T-helper 2 cell (primary cell): ENCODE data around the gene GRHPR.
"Not testable (repeated sequence)": the region's sequence is repeated elsewhere in the genome, so short reads cannot be mapped to it uniquely, and the experiment has no call there.

ENCODE experiments used
- DNase-seq, 5 experiments: peaks; one replicate each; pipeline versions ENCODE4 v3.0.0 to v3.0.0-alpha.2; 2012 to 2022
- total RNA-seq, 2 donors: gene quantifications; one replicate each; lab custom pipeline; 2026; lab: John Stamatoyannopoulos, UW

Gene GRHPR
- 27.8 to 33.4 reads per million in 2 donors for total RNA-seq

DNA sequence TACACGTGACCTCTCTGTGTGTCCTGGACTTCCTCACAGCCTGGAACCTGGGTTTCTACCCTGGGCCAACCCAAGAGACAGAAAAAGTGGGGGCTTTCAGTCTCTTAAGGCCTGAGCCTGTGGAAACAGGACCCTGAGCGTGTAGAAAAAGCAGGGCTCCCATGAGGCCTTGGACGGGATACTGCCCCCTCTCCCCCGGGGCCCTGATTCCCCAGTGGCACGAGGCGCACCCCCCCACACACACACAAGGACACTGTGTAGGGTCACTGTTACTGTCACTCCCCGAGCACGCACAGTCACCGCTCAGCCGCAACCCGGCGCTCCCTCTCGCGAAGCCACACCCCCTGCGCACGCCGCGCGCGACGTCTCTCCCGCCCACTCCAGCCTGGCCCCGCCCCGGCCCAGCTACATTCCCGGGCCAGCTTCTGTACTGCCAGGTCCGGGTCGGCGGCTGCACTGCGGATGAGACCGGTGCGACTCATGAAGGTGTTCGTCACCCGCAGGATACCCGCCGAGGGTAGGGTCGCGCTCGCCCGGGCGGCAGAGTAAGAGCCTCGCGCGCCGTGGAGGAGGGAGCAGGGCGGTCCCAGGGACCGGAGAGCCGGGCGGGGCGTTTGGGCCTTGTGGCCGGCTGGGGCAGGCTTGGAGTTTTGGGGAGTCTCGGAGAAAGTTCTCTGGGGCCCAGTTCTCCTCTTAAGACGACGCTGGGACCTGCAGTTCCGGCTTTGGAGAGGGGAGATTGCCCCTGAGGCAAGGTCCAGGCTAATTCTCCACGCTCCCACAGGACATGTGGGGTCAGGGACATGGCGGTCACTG lies at the start of gene GRHPR:
Gene GRHPR, plus strand, starts transcription at position 408 of the 816 bp plus-strand sequence. Its CDS starts 55 bp downstream, at position 463.
- DNase-seq: peak; percentile 68 to 86 (median 82)

DNA sequence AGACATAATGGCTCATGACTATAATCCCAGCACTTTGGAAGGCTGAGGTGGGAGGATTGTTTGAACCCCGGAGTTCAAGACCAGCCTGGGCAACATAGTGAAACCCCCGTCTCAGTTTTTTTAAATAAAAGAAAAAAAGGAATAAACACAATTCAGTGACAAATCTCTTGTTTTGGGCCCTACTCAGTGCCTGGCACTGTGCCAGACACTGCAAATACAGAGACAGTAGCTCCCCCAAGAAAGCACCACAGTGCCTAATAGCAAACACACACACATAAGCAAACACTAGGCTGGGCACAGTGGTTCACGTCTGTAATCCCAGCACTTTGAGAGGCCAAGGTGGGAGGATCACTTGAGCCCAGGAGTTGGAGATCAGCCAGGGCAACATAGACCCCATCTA lies 49.7 kb upstream of the GRHPR start:
- no peak for DNase-seq

DNA sequence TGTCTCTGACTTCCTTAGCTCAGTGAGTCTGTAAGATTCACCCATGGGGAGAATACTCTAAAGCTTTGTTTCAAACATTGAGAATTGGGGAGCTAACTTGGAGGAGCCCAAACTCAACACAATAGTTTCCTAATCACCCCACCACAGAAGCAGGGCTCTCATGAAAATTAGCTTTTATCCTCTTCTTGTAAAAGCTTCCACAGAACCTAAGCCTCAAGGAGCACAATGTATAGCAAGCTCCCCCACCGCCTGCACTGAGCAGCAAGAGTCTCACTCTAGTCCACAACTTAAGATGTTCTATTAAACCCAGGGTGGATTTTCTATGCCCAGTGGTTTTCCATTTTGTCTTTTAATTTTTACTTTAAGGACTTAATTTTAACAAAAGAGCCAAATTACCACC lies 48.9 kb upstream of the GRHPR start:
- DNase-seq: no peak

DNA sequence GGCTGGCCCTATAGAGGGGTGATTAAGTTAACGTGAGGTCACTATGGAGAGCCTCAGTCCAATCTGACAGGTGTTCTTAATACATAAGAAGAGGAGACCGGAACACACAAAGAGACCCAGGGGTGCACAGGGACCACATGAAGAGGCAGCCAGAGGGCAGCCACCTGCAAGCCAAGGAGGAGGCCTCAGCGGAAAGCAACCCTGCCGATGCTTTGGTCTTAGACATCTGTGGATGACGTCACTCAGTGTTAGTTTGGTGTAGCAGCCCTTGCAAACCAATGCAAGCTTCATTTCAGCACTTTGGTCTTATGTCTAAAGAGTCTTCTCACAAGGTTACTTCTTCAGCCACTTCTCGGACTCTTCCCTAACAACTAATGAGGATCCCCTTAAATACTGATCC lies 47.6 kb upstream of the GRHPR start:
- peak in 1 of 5 experiments; percentile 6 for DNase-seq

DNA sequence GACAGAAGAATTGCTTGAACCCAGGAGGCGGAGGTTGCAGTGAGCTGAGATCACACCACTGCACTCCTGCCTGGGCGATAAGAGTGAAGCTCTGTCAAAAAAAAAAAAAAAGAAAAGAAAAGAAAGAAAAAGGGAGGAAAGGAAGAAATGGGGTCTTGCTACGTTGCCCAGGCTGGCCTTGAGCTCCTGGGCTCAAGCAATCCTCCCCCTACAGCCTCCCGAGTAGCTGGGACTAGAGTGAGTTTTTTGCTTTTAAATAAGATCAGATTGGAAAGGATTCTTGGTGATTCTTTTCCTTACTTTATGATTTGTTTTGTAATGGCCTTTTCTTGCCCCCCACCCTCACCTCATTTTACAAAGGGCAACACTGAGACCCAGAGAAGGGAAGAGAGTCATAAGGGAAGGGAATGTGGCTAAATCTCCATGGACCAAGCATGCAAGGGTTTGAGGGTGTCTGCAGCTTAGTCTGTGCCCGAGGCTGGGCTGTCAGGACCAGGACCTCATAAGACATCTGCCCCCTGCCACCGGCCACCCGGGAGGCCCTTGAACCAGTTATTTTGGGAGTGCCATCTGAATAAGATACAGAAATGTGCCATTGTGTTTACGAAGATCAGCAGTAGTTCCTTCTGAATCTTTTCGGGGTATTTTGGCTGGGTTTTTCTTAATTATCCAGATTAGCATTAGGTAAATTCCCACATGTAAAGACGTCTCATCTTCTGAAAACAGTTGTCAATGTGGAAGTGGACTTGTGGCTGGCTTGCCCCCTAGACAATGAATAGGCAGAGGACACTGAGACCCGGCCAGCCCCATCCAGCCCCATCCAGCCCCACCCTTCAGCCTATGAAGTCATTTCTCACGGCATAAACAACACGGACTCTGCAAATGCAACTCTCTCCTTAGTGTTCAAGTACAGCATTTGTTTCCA lies 44.5 kb upstream of the GRHPR start:
- no peak for DNase-seq

DNA sequence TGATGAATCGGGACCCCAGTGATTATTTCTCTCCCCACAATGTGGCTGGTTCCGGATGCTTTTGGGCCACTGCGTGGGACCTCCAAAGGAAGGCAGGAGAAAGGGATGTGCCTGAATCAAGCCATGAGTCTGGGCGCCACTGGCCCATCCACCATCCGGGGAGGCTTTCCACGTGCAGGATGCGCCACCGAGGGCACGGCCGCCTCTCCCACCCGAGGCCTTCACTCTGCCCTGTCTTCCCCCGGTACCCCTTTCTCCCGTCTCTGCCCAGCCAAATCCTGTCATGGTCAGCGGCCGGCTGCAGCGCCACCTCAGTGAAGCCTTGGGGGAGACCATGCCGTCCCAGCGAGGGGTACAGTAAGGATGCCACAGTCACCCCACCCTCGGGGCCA lies 43.9 kb upstream of the GRHPR start:
- no peak for DNase-seq

DNA sequence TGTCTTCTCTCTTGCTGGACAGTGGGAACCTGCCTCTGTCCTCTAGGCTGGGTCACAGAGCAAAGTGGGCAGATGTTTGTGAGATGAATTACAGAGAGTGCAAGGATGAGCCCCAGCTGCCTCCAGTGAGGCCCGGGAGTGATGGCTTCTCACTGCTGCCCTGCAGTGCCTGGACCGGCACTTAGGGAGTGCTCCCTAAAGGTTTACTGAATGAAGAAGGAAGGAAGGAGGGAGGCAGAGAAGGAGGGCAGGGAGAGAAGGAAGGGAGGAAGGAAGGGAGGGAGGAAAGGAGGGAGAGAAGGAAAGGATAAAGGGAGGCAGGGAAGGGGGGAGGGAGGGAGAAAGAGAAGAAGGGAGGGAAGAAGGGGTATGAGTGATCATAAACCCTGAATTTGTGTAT lies 42.7 kb upstream of the GRHPR start:
- no peak for DNase-seq

DNA sequence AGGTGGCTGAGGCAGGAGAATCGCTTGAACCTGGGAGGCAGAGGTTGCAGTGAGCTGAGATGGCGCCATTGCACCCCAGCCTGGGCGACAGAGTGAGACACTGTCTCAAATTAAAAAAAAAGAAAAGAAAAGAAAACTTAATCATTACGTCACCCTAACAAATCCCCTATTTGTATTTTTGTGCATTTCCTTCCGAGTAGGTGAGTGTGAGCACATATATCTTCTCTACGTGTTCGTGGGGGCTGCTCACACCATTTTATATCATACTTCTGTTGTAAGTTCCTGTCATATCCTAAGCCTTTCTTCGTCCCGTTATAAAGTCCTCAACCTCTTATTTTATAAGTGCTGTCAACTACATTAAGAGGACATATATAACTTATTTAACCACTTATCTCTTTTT lies 41.9 kb upstream of the GRHPR start:
- no peak for DNase-seq

DNA sequence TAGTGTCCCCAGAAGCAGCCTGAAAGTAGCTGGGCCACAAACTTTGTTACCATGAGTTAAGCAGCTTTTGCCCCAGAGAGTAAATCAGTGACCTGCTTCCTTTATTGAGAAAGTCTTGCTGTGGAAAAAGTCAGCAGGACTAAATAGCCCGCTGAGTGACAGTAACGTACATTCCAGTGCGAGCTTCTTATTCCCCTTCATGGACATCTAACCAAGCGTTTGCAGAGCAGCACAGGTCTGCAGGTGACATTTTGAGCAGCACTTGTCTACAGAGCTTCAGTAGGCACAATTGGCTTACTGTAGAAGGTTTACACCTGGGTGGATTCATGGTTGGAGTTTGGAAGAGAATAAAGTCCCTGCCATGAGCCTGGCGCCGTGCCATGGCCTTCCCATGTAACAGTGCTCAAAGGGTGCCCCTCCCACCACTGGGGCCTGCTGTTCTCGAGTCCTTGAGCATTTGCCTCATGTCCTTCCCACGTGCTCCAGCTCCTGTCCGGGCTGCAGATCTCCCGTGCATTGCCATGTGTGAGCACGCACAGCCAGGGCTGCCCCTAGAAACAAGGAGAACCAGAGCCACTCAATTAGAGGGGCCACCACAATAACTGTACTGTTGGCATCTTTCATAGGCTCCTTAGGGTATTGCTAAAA lies 41.3 kb upstream of the GRHPR start:
- no peak for DNase-seq

DNA sequence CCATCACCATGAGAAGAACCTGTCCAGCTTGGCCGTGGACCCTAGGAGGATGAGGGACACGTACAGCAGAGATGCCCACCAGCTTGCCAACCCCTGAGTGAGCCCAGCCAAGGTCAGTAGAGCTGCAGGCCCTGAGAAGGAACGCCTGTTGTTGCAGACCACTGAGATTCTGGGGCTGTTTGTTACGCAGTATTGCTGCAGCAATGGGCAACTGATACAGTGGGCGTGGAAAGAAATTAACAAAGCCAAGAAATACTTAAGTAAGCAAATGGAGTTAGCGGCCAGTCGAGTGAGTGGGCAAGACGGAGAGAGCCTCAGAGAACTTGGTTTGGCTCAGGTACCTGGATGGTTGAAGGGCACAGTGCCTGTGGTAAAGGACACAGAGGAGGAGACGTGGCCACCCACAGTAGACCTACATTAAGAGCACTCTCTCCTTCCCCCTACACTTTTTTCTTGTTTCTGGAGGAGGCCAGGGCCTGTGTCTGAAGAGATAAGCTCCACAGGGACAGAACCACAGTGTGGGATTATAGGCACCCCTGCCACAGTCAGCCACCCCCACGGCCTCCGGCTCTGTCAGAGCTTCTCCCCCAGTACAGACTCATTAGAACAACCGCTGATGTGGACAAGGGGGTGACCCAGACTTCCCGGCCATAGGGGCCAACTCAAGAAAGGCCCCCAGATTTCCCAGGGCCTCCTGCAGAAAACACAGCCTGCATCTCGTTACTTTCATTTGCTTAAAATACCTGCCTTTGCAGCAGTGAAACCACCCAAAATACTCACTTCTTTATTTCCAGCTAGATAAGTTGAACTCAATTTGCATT lies 40.1 kb upstream of the GRHPR start:
- no peak for DNase-seq

DNA sequence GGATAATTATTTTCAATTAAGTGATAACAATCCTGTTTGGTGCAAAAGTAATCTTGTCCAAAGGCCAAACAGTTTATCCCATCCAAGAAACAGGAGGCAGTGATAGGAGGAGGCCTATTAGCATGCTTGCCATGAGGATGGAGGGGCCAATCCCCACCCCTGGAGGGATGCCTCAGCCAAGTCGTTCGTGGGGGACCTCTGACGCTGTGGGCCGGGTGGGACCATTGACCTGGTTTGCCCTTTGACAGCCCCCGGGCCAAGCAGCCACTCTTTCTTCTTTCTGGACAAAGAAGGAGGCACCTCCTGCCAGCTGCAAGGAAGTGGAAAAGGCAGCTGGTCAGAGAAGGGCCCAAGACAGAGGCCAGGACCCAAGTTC lies 39.5 kb upstream of the GRHPR start:
- DNase-seq: no peak

DNA sequence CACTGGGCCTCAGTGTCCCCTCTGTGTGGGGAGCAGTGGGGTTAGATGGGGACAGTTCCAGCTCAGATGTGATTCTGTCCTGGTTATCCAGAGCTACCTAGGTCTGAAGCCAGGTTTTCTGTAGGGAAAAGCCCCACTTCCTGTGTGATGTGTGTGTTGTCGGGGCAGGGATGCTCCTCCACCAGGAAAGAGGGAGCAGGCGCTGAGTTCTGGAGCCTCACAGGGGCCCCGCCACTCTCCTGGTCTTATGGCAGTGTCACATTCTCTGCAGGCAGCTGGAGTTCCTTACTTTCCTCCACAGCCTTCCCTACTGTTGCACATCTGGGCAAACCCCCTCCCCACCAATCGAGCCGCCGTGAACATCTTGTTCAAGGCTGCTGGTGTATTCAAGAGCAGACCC lies 39.1 kb upstream of the GRHPR start:
- DNase-seq: no peak

DNA sequence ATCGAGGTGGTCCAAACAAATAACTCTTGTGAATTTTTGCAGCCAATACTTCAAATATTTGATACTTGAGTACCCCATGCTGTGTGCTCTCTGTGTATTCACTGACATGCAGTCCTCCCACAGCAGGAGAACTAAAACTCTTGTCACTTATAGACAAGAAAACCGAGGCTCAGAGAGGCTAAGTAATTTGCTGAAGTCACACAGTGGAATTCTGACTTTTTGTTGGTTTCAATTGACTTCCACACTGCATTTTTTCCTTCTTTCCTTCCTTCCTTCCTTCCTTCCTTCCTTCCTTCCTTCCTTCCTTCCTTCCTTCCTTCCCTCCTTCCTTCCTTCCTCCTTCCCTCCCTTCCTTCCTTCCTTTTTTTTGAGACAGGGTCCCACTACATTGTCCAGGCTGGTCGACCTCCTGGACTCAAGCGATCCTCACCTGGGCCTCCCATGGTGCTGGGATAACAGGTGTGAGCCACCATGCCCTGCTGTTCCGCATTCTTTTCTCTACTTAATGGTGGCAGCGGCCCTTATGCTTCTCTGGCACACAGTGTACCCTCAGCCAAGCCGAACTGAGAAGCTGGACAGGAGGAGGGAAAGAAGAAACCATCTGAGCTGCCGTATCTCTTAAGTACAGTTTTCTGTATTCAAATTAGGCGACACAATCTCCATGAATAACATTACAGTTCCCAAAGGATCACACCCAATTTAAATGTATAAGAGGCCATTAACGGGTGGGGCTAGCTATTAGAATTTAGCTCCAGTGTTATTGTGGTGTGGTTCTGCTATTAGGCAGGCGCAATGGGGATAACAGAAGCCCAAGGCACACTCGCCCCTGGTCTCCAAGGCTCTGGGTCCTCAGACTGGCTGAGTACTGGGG lies 38.4 kb upstream of the GRHPR start:
- no peak for DNase-seq

DNA sequence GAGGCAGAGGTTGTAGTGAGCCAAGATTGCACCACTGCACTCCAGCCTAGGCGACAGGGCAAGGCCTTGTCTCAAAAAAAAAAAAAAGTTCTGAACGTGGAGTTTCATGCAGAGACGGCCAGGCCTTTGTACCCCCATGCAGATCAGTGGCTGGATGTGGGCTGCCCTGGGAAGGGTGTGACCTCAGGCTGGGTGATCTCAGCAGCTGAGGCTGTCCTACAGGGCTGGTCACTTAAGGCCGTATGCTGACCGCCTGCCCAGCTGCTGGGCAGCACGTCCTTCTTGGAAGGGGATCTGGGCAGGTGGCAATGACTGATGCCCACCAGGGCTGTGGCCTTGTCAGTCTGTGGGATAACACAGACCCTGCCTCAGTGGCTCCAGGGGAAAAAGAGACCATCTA lies 37.2 kb upstream of the GRHPR start:
- no peak for DNase-seq

DNA sequence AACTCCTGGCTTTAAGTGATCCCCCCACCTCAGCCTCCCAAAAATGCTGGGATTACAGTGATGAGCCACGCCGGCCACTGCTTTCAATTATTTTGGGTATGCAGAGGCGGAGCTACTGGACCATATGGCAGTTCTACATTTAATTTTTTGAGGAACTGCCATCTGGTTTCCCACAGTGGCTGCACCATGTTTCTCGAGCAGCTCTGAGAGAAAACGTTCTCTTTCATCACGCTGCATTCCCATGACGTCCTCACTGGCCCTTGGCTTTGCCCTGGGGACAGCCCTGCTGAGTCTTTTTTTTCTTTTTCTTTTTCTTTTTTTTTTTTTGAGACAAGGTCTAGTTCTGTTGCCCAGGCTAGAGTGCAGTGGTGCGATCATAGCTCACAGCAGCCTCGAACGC lies 35.5 kb upstream of the GRHPR start:
- no peak for DNase-seq

DNA sequence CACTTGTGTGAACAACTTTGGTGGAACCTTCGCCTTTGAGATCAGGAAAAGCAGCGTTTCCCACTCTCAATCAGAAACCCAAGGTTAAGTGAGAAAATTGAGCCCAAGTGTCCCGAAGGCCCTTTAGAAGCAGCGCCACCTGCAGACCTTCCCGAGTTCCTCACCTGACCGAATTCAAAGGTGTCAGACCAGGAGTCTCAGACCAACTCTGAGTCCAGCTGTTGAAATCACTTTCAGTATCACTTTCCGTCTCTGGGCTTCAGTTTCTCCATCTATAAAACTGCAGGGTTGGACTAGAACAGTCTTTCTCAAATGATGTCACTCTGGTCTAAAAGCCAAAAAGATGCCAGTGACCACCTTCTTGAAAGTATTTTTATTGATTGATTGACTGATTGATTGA lies 31.7 kb upstream of the GRHPR start:
- DNase-seq: peak in 1 of 5 experiments; percentile 29

DNA sequence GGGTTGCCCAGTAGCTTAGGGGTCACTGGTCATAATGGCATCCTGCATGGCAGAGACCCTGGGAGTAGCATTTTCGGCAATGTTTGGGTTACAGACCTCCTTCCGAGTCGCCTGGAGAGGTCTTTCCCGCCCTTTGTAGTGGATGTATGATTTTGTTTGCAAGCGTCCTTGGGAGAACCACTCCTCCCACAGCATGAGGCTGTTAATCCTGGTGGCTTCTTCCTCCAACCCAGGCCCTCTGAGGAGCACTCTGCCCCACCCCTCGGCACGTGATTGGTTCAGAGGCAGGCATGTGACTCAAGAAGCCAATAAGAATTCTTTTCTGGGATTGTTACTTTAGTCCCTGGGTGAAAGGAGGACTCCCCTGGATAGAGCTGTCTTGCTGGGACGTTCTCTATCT lies 30.2 kb upstream of the GRHPR start:
- DNase-seq: no peak

DNA sequence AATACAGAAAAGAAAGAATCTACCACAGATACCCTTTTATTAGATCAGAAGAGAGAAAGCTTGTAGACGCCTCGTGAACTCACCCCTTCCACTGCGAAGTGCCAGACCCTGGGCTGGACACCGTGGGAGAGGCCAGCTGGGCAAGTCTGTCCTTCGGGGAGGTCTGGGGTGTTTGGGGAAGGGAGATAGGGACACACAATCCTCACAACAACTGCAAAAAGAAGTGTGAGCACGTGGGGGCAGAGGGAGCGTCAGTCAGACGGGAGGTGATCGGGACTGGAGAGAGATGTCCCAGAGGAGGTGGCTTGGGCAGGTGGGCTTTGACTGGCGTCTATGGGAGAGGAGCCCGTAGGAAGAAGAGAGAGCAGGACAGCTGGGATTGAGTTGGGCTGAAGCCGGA lies 27.3 kb upstream of the GRHPR start:
- no peak for DNase-seq

DNA sequence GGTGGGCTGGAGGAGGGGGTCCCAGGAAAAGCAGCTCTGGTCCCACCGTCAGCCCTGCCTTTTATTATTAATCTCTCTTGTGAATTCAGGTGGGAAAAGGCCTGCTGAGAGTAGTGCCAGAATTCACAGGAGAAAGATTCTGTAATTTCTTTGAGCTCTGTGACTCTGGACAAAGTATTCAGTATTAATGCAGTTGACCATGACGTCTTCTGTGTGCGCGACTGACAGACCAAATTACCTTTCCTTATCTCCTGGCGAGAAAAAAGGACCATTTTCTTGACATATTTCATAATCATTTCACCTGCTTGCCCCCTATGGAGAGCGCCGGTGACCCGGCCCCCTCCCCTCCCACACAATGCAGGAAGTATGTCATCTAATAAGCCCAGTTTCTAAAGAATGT lies 26.8 kb upstream of the GRHPR start:
- no peak for DNase-seq

DNA sequence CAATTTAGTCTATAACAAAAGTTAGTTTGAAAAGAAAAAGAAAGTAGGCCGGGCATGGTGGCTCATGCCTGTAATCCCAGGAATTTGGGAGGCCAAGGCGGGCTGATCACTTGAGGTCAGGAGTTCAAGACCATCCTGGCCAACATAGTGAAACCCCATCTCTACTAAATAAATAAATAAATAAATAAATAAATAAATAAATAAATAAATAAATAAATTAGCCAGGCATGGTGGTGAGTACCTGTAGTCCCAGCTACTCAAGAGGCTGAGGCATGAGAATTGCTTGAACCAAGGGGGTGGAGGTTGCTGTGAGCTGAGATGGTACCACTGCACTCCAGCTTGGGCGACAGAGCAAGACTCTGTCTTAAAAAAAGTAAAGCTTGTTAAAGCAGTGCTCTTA lies 24.5 kb upstream of the GRHPR start:
- not testable (repeated sequence) for DNase-seq

DNA sequence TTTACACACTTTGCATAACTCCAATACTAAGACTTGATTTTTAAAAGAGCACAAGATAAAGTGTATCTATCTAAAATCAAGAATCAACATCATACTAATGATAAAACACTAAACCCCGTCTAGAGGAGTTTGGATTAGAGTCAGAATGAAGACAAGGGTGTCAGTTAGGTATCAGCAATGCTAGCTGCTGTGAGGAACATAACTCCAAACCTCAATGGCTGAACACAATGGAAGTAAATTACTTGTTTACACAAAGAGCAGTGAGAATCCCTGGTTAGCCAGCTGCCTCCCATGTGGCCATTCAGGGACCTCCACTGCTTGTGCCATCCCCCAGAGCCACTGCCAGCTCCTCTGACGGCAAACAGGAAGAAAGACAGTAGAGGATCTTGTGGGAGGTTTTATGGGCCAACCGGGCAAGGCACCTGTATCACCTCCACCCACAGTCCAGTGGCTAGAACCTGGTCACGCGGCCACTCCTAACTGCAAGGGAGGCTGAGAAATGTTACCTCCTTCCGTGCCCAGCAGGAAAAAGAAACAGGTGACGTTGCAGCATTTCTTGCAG lies 24.0 kb upstream of the GRHPR start:
- DNase-seq: no peak
